Measurements from ENCODE around the gene TICAM2.

DNA sequence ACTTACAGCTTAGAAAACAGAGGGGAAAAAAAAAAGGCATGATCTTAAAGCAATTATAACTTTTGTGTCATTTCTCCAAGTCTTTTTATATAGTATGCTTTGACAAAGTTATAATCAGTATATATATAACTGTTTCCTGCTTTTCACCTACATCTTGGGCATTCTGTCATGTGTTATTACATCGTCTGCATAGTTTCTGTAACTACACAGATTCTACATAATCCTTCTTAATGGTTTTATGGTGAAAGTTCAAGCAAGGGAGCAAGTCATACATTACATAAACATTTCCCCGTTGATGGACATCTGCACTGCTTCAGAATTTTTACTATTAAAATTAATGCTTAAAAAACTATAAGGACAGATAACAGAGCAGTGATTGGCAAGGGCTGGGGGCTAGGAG is 69.8 kb downstream of the TICAM2 start:
- TF ChIP-seq EZH2phosphoT487 (IDR thresholded peaks at IDR 0.05; ENCODE audit: borderline replicate concordance, low read length) (no peak), EZH2 (IDR thresholded peaks at IDR 0.05; ENCODE audit: low read length, unreplicated experiment) (no peak)
- TF ChIP-seq, protein P1, sequence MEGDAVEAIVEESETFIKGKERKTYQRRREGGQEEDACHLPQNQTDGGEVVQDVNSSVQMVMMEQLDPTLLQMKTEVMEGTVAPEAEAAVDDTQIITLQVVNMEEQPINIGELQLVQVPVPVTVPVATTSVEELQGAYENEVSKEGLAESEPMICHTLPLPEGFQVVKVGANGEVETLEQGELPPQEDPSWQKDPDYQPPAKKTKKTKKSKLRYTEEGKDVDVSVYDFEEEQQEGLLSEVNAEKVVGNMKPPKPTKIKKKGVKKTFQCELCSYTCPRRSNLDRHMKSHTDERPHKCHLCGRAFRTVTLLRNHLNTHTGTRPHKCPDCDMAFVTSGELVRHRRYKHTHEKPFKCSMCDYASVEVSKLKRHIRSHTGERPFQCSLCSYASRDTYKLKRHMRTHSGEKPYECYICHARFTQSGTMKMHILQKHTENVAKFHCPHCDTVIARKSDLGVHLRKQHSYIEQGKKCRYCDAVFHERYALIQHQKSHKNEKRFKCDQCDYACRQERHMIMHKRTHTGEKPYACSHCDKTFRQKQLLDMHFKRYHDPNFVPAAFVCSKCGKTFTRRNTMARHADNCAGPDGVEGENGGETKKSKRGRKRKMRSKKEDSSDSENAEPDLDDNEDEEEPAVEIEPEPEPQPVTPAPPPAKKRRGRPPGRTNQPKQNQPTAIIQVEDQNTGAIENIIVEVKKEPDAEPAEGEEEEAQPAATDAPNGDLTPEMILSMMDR (conservative IDR thresholded peaks at IDR 0.05; ENCODE audit: low read depth, low read length), result no peak

Measured in PC-3 (cell line).